Psoas muscle (tissue), 8 donors: ENCODE results near the gene PLEKHM2. TPM values are rescaled to one million over a fixed set of nuclear protein-coding genes. Genes with fewer than 3 reads are reported as not detected.

Experiments used
- ATAC-seq, 4 donors: fragments of 200-7000 bp; cut with Tn5 transposase; one replicate each; pipeline ENCODE4 v1.9.1; 2020; ENCODE audit warnings: moderate library complexity in 3 of 4, mild to moderate bottlenecking in 2 of 4
- DNase-seq, 2 donors: peaks; one replicate each; pipeline ENCODE4 v3.0.0-alpha.2; 2020
- H3K27ac ChIP-seq: fragments of 200-600 bp; one replicate; pipeline ENCODE4 v1.8.0; 2022
- H3K27me3 ChIP-seq, 3 donors: fragments of 200-600 bp in 1 of 3; one replicate each; pipeline versions ENCODE4 v1.6.1 to v1.8.0; 2013 to 2022; ENCODE audit warnings: low read length in 2 of 3, mild to moderate bottlenecking in 2 of 3, moderate library complexity in 1 of 3; ENCODE audit not compliant: insufficient read depth in 3 of 3
- H3K36me3 ChIP-seq, 2 donors: fragments of 200-600 bp in 1 of 2; one replicate each; pipeline versions ENCODE4 v1.6.1 to v1.8.0; 2013 to 2022; ENCODE audit warnings: low read depth in 1 of 2, mild to moderate bottlenecking in 1 of 2, moderate library complexity in 1 of 2; ENCODE audit not compliant: insufficient read depth in 1 of 2
- H3K4me1 ChIP-seq: fragments of 200-600 bp; one replicate; pipeline ENCODE4 v1.8.0; 2022
- H3K4me3 ChIP-seq: fragments of 200-600 bp; one replicate; pipeline ENCODE4 v1.8.0; 2022; ENCODE audit warnings: mild to moderate bottlenecking
- H3K9me3 ChIP-seq: fragments of 200-600 bp; one replicate; pipeline ENCODE4 v1.8.0; 2022
- CTCF ChIP-seq: fragments of 200-600 bp; IDR thresholded peaks from one replicate; pipeline ENCODE4 v1.8.0; 2022; ENCODE audit warnings: antibody characterized with exemption
- WGBS, 3 donors: extraction: QIAGEN DNeasy Blood & Tissue Kit; methylation state at CpG; one replicate each; pipeline versions ENCODE4 v1.1.6 to v1.1.7; 2013; 5-methylcytosine and 5-hydroxymethylcytosine counted together
- intact Hi-C, 2 donors: fragments of 100-400 bp; cut with DNase I; formaldehyde crosslinking; loops; one replicate each; pipeline versions ENCODE4 v1.11.0 to v1.14.2; 2022
- polyA plus RNA-seq, 3 donors: library from polyadenylated mRNA; stranded (reverse); fragments of 200-250 nt; gene quantifications; one replicate each; pipeline ENCODE4 v1.2.3, GENCODE V29; 2013
- total RNA-seq, 4 donors: library from RNA; stranded (reverse); fragmentation: NEBNext Ultra II Directional in 2 of 4; extraction: Animal tissue kit (Norgen Biotek cat#: 25700) in 2 of 4; gene quantifications; one replicate each; pipeline versions ENCODE4 v1.2.1 to v1.2.4, GENCODE V29; 2021 to 2023
- donor health status: healthy with polysubstance abuse.
- donor health status: DM: no; HTN: no; CAD: no; lungs with moderate emphysema.
- donor health status: Bipolar disorder and iron deficiency.
- donor health status: healthy.
- donor health status: DM: yes; HTN: yes; CAD: no.
- donor health status: DM: no; HTN: no; CAD: no.
- donor health status: DM: no; HTN: no; CAD: no.
- donor health status: DM: yes; HTN: yes; CAD: no.

PLEKHM2 gene
- total and polyA plus RNA-seq, 7 donors, result 78.1 to 177 (median 148) TPM

DNA sequence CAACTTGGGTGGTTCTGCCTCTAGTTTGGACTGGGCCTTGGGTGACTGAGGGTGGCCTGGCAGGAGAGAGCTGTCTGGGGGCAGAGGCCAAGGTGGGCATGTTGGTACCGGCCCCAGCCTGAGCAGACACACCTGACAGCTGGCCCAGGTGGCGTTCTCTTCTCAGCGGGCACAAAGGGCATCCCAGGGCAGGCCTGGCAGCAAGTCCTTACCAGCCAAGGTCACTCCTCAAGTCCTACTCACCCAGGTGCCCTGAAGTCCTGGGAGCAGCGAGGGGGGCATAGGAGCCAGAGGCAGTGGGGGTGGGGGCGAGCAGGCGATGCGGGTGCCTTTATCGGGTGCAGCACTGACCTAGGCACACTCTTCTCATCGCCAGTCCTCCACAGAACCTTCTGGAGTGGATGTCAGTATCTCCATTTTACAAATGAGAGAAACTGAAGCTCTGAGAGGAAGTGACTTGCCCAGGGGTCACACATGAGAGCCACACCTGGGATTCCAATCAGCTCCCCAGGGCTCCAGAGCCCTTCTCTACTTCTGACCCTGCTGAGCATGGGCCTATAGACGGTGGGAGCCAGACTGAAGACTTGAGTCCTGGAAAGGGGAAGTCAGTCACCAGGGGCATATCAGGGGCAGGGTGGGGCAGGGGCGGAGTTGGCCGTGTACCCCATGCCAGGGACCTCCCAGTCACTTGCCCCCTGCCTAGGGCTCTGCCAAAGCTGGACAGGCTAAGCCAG lies 51.4 kb downstream of the PLEKHM2 start:
- no peaks in the 10 kb centered on the region for H3K27me3 ChIP-seq
- ATAC-seq (peak; percentile 10 to 27 (median 14)), DNase-seq (peak in 1 of 2 donors; percentile 58)
- H3K27ac ChIP-seq, result peak overlapping the region; percentile 95
- peaks cover 19% of the 10 kb centered on the region for H3K4me1 ChIP-seq
- no peak for TF ChIP-seq CTCF
- H3K9me3 ChIP-seq, result no peaks in the 10 kb centered on the region
- no peak overlapping the region for H3K4me3 ChIP-seq
- intact Hi-C loops, result loop anchor here (5.0 kb wide), 2 partner anchors 153 to 208 kb away; partner anchors contain the start of gene DNAJC16 (in 1 of the 2)
- H3K36me3 ChIP-seq, result peaks cover 0 to 50% of the 10 kb centered on the region in 2 donors
- WGBS, 3 donors, result 42 to 49% (median 45%) methylated on average over 11 to 12 of the region's 12 CpGs

- Histone ChIP-seq H3K9me3 (no peaks in the 10 kb centered on the region), H3K4me1 (peaks cover 23% of the 10 kb centered on the region), H3K27me3 (no peaks in the 10 kb centered on the region), H3K27ac (peak within 1 kb of the TSS; percentile 95), H3K4me3 (peak within 1 kb of the TSS; percentile 70), H3K36me3 (peaks cover 0 to 42% of the 10 kb centered on the region in 2 donors)
- 28 to 50% (median 32%) methylated on average over 32 to 35 of the region's 35 CpGs for WGBS, 3 donors
- DNase-seq, result peak; percentile 86 to 95
- TF ChIP-seq CTCF, result no peak
- intact Hi-C loops, result loop anchor here (5.0 kb wide), 2 partner anchors 154 to 209 kb away; partner anchors contain the start of gene DNAJC16 (in 1 of the 2)
- ATAC-seq, result peak; percentile 86 to 90 (median 88)
Observed at GRCh38 chr1:15736038-15736891, 52.1 kb downstream of the PLEKHM2 start, which contains the start of gene SLC25A34. Gene SLC25A34 (plus strand): TSS chr1:15736258. CDS start chr1:15736486, 228 bp downstream.

DNA sequence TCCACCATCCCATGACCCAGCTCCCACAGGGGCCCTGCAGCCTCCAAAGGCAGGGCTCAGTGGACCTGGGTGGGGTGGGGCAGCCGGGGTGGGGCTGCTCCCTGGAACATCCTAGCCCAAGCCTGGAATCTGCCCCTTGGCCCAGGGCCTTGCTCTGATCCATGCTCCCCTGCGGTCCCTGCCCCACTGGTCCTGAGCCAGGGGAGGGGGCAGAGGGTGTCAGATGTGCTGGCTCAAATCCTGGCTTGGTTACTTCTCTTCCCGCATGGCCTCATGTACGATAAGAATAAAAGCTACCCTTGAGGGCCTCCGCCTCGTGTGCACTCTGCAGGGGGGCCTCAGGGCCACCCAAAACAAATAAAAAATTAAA lies 52.8 kb downstream of the PLEKHM2 start:
- no peak for TF ChIP-seq CTCF
- H3K27ac ChIP-seq, result peak overlapping the region; percentile 95
- peak in 3 of 4 donors; percentile 2 to 30 (median 12) for ATAC-seq
- peak in 1 of 2 donors; percentile 58 for DNase-seq
- peaks cover 23% of the 10 kb centered on the region for H3K4me1 ChIP-seq
- H3K36me3 ChIP-seq, result peaks cover 0 to 36% of the 10 kb centered on the region in 2 donors
- H3K27me3 ChIP-seq, result no peaks in the 10 kb centered on the region
- H3K4me3 ChIP-seq, result peak overlapping the region; percentile 70
- H3K9me3 ChIP-seq, result no peaks in the 10 kb centered on the region
- intact Hi-C loops, result loop anchor here (5.0 kb wide), 2 partner anchors 155 to 210 kb away; partner anchors contain the start of gene DNAJC16 (in 1 of the 2)
- WGBS, 3 donors, result 22 to 26% (median 25%) methylated on average over 6 of the region's 6 CpGs

DNA sequence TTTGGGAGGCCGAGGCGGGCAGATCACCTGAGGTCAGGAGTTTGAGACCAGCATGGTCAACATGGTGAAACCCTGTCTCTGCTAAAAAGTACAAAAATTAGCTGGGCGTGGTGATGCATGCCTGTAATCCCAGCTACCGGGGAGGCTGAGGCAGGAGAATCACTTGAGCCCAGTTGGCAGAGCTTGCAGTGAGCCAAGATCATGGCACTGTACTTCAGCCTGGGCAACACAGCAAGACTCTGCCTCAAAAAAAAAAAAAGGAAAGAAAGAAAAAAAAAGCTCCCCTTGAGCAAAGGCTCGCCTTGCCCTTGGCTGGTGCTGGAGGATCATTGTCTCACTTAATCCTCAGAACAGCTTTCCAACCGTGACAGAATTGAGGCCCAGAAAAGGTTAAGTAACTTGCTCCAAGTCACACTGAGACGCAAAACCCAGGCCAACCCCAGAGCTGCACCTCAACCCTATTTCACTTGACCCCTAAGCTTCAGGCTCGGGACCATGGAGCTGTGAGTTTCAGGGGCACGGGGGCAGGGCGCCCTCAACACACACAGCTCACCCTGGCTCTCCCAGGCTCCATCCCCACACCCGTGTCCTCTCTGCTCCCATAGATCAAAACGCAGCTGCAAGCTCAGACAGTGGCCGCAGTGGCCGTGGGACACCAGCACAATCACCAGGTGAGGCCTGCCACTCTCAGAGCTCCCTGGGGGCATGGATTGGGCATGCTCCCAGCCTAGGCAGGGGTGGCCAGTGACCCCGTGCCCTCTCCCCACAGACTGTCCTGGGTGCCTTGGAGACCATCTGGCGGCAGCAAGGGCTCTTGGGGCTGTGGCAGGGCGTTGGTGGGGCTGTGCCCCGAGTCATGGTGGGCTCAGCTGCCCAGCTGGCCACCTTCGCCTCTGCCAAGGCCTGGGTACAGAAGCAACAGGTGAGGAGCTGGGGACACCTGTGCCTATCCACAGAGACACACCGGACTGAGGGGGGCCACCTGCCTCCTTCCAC lies 53.5 kb downstream of the PLEKHM2 start:
- Histone ChIP-seq H3K4me3 (peak overlapping the region; percentile 70), H3K9me3 (no peaks in the 10 kb centered on the region), H3K27ac (peak overlapping the region; percentile 95), H3K27me3 (no peaks in the 10 kb centered on the region), H3K36me3 (peaks cover 0 to 28% of the 10 kb centered on the region in 2 donors), H3K4me1 (peaks cover 23% of the 10 kb centered on the region)
- intact Hi-C loops, result loop anchor here (5.0 kb wide), 2 partner anchors 155 to 210 kb away; partner anchors contain the start of gene DNAJC16 (in 1 of the 2)
- 32 to 46% (median 36%) methylated on average over 19 to 20 of the region's 20 CpGs for whole genome bisulfite sequencing, 3 donors
- TF ChIP-seq CTCF, result no peak
- DNase-seq (peak in 1 of 2 donors; percentile 57), ATAC-seq (no peak)
